Fibroblast of lung (primary cell): Measurements from ENCODE around the gene RPLP2. TPM values are rescaled to one million over a fixed set of nuclear protein-coding genes. Genes with fewer than 3 reads are reported as not detected.

ENCODE experiments used
- DNase-seq, 2 donors: peaks; one replicate each; pipeline versions ENCODE4 v3.0.0 to v3.0.0-alpha.2; 2010; ENCODE audit warnings: low read depth in 2 of 2
- H2AFZ ChIP-seq: 2 replicates; pipeline ENCODE4 v1.5.1; 2012; ENCODE audit warnings: low read length, control low read depth, inconsistent platforms
- H3K27ac ChIP-seq: 2 replicates; pipeline ENCODE4 v1.5.1; 2011; ENCODE audit warnings: low read length, control low read depth; ENCODE audit not compliant: insufficient read depth
- H3K27me3 ChIP-seq: 2 replicates; pipeline ENCODE4 v1.5.1; 2011; ENCODE audit warnings: mild to moderate bottlenecking, low read length; ENCODE audit not compliant: control insufficient read depth, insufficient read depth
- H3K36me3 ChIP-seq: 2 replicates; pipeline ENCODE4 v1.5.1; 2011; ENCODE audit warnings: low read length; ENCODE audit not compliant: control insufficient read depth, insufficient read depth
- H3K4me1 ChIP-seq: 2 replicates; pipeline ENCODE4 v1.5.1; 2011; ENCODE audit warnings: low read length; ENCODE audit not compliant: control insufficient read depth, insufficient read depth; ENCODE audit errors: extremely low read depth
- H3K4me2 ChIP-seq: 2 replicates; pipeline ENCODE4 v1.5.1; 2011; ENCODE audit warnings: low read length, control low read depth; ENCODE audit not compliant: insufficient read depth; ENCODE audit errors: extremely low read depth
- H3K4me3 ChIP-seq, 4 experiments: fragments of 200-600 bp in 1 of 4; sonication (generic) in 1 of 4; replicated peaks in 1 of 4; 2 replicates each; pipeline ENCODE4 v1.5.1; 2011 to 2016; ENCODE audit warnings: low read length in 4 of 4, low read depth in 3 of 4, mild to moderate bottlenecking in 3 of 4, control low read depth in 2 of 4, inconsistent platforms in 1 of 4, mixed read lengths in 1 of 4; ENCODE audit not compliant: insufficient read depth in 1 of 4; ENCODE audit errors: control extremely low read depth in 1 of 4
- H3K79me2 ChIP-seq: 2 replicates; pipeline ENCODE4 v1.5.1; 2012; ENCODE audit warnings: mild to moderate bottlenecking, low read length, inconsistent platforms; ENCODE audit not compliant: control insufficient read depth, insufficient read depth
- H3K9ac ChIP-seq: 2 replicates; pipeline ENCODE4 v1.5.1; 2011; ENCODE audit warnings: mild to moderate bottlenecking, low read length, control low read depth; ENCODE audit not compliant: insufficient read depth
- H3K9me3 ChIP-seq: 2 replicates; pipeline ENCODE4 v1.5.1; 2012; ENCODE audit warnings: low read depth, low read length; ENCODE audit not compliant: control insufficient read depth, insufficient read depth
- H4K20me1 ChIP-seq: 2 replicates; pipeline ENCODE4 v1.5.1; 2011; ENCODE audit warnings: low read length; ENCODE audit not compliant: control insufficient read depth, insufficient read depth; ENCODE audit errors: extremely low read depth
- CTCF ChIP-seq, 2 donors: IDR thresholded peaks in 1 of 2; conservative IDR thresholded peaks in 1 of 2; 1 replicate in 1 of 2; 2 replicates in 1 of 2; pipeline ENCODE4 v1.5.1; 2011 to 2012; ENCODE audit warnings: low read length in 2 of 2, control low read depth in 1 of 2, inconsistent platforms in 1 of 2, low read depth in 1 of 2, mild to moderate bottlenecking in 1 of 2
- EZH2 ChIP-seq: IDR thresholded peaks from 2 replicates; pipeline ENCODE4 v1.5.1; 2012; ENCODE audit warnings: low read length, control low read depth, mild to moderate bottlenecking; ENCODE audit errors: missing control alignments
- polyA plus RNA-seq, 2 donors: library from polyadenylated mRNA; depleted of rRNA in 1 of 2; stranded (reverse) in 1 of 2; unstranded in 1 of 2; fragments of >200 nt; gene quantifications; 2 replicates each; pipeline ENCODE4 v1.2.1, GENCODE V29; 2011 to 2012; ENCODE audit warnings: missing spikeins in 1 of 2
- total RNA-seq: library from RNA; depleted of rRNA; stranded (reverse); fragments of >200 nt; gene quantifications from 2 replicates; pipeline ENCODE4 v1.2.1, GENCODE V29; 2014

The RPLP2 gene
- total and polyA plus RNA-seq, 2 donors (not counting 1 experiment from before 2014, with no cell fraction given): 294 to 741 TPM

GRCh38 chr11:862081-862661 is 52.4 kb downstream of the RPLP2 start:
- Histone ChIP-seq H3K9ac (peak overlapping the region; percentile 16), H3K4me2 (no peak overlapping the region), H3K9me3 (no peaks in the 10 kb centered on the region), H3K79me2 (peaks cover 18% of the 10 kb centered on the region), H3K27ac (no peak overlapping the region), H3K4me3 (no peak overlapping the region), H2AFZ (no peak overlapping the region), H3K27me3 (no peaks in the 10 kb centered on the region), H3K36me3 (peaks cover 22% of the 10 kb centered on the region), H4K20me1 (no peaks in the 10 kb centered on the region), H3K4me1 (peaks cover 18% of the 10 kb centered on the region)
- DNase-seq: peak in 1 of 2 donors; percentile 41
- TF ChIP-seq EZH2 (no peak), CTCF (conservative IDR thresholded peaks at IDR 0.05 in 1 of 2, IDR thresholded peaks at IDR 0.05 in 1 of 2; ENCODE audit: low read depth in 1 of 2, low read length in 2 of 2) (no peak)

Other genes starting within 250 kb of the RPLP2 start
- gene LMNTD2, start 249.2 kb upstream of the RPLP2 start, total RNA-seq: 0.17 and 0.26 TPM in 2 replicates
- 0.05 and 0.08 TPM in 2 replicates for gene LMNTD2, start 249.2 kb upstream of the RPLP2 start, polyA plus RNA-seq
- 1.5 and 2.8 TPM in 2 replicates for gene RASSF7, start 249.0 kb upstream of the RPLP2 start, total RNA-seq
- 1.4 and 1.6 TPM in 2 replicates for gene RASSF7, start 249.0 kb upstream of the RPLP2 start, polyA plus RNA-seq
- 16.8 and 18.7 TPM in 2 replicates for gene PHRF1, start 233.5 kb upstream of the RPLP2 start, total RNA-seq
- gene PHRF1, start 233.5 kb upstream of the RPLP2 start, polyA plus RNA-seq: 5.9 and 9.7 TPM in 2 replicates
- gene IRF7, start 194.0 kb upstream of the RPLP2 start, total RNA-seq: 9.1 and 11.3 TPM in 2 replicates
- 1.3 and 1.6 TPM in 2 replicates for gene IRF7, start 194.0 kb upstream of the RPLP2 start, polyA plus RNA-seq
- not detected in 2 replicates for gene CDHR5, start 185.0 kb upstream of the RPLP2 start, total RNA-seq
- not detected in 2 replicates for gene CDHR5, start 185.0 kb upstream of the RPLP2 start, polyA plus RNA-seq
- gene SCT, start 182.8 kb upstream of the RPLP2 start, total RNA-seq: not detected in 2 replicates
- not detected in 2 replicates for gene SCT, start 182.8 kb upstream of the RPLP2 start, polyA plus RNA-seq
- gene DRD4, start 172.7 kb upstream of the RPLP2 start, total RNA-seq: 0.17 TPM in 1 of 2 replicates, not detected in the other
- gene DRD4, start 172.7 kb upstream of the RPLP2 start, polyA plus RNA-seq: not detected in 2 replicates
- gene DEAF1, start 114.7 kb upstream of the RPLP2 start, total RNA-seq: 28.2 and 38.3 TPM in 2 replicates
- gene DEAF1, start 114.7 kb upstream of the RPLP2 start, polyA plus RNA-seq: 9.7 and 14.4 TPM in 2 replicates
- gene TMEM80, start 114.2 kb upstream of the RPLP2 start, total RNA-seq: 7.4 and 10.6 TPM in 2 replicates
- gene TMEM80, start 114.2 kb upstream of the RPLP2 start, polyA plus RNA-seq: 8.0 and 15.3 TPM in 2 replicates
- 24.1 and 54.2 TPM in 2 replicates for gene EPS8L2, start 103.7 kb upstream of the RPLP2 start, total RNA-seq
- gene EPS8L2, start 103.7 kb upstream of the RPLP2 start, polyA plus RNA-seq: 17.0 and 18.4 TPM in 2 replicates
- 99.4 and 150 TPM in 2 replicates for gene TALDO1, start 62.5 kb upstream of the RPLP2 start, total RNA-seq
- gene TALDO1, start 62.5 kb upstream of the RPLP2 start, polyA plus RNA-seq: 136 and 189 TPM in 2 replicates
- gene GATD1, start 32.5 kb upstream of the RPLP2 start, total RNA-seq: 19.0 and 20.3 TPM in 2 replicates
- gene GATD1, start 32.5 kb upstream of the RPLP2 start, polyA plus RNA-seq: 13.9 and 14.7 TPM in 2 replicates
- gene CEND1, start 19.9 kb upstream of the RPLP2 start, total RNA-seq: 0.26 and 1.3 TPM in 2 replicates
- 0.25 and 0.71 TPM in 2 replicates for gene CEND1, start 19.9 kb upstream of the RPLP2 start, polyA plus RNA-seq
- 8.0 and 9.9 TPM in 2 replicates for gene SLC25A22, start 11.7 kb upstream of the RPLP2 start, total RNA-seq
- 10.4 and 19.9 TPM in 2 replicates for gene SLC25A22, start 11.7 kb upstream of the RPLP2 start, polyA plus RNA-seq
- 7.4 and 14.2 TPM in 2 replicates for gene PIDD1, start 4.7 kb upstream of the RPLP2 start, total RNA-seq
- 2.2 and 3.8 TPM in 2 replicates for gene PIDD1, start 4.7 kb upstream of the RPLP2 start, polyA plus RNA-seq
- 16.2 and 33.9 TPM in 2 replicates for gene PNPLA2, start 8.9 kb downstream of the RPLP2 start, total RNA-seq
- 16.2 and 17.0 TPM in 2 replicates for gene PNPLA2, start 8.9 kb downstream of the RPLP2 start, polyA plus RNA-seq
- 0.66 and 1.0 TPM in 2 replicates for gene CRACR2B, start 18.0 kb downstream of the RPLP2 start, total RNA-seq
- gene CRACR2B, start 18.0 kb downstream of the RPLP2 start, polyA plus RNA-seq: 0.11 and 0.82 TPM in 2 replicates
- 408 and 547 TPM in 2 replicates for gene CD151, start 23.0 kb downstream of the RPLP2 start, total RNA-seq
- gene CD151, start 23.0 kb downstream of the RPLP2 start, polyA plus RNA-seq: 711 and 748 TPM in 2 replicates
- gene POLR2L, start 32.6 kb downstream of the RPLP2 start, total RNA-seq: 106 and 196 TPM in 2 replicates
- 181 and 317 TPM in 2 replicates for gene POLR2L, start 32.6 kb downstream of the RPLP2 start, polyA plus RNA-seq
- 133 and 191 TPM in 2 replicates for gene TSPAN4, start 32.9 kb downstream of the RPLP2 start, total RNA-seq
- 102 and 133 TPM in 2 replicates for gene TSPAN4, start 32.9 kb downstream of the RPLP2 start, polyA plus RNA-seq
- 49.6 and 54.3 TPM in 2 replicates for gene CHID1, start 100.8 kb downstream of the RPLP2 start, total RNA-seq
- gene CHID1, start 100.8 kb downstream of the RPLP2 start, polyA plus RNA-seq: 59.9 and 68.4 TPM in 2 replicates
- gene AP2A2, start 115.9 kb downstream of the RPLP2 start, total RNA-seq: 19.8 and 21.6 TPM in 2 replicates
- 46.1 and 65.6 TPM in 2 replicates for gene AP2A2, start 115.9 kb downstream of the RPLP2 start, polyA plus RNA-seq
- not detected in 2 replicates for gene MUC6, start 226.8 kb downstream of the RPLP2 start, total RNA-seq
- not detected in 2 replicates for gene MUC6, start 226.8 kb downstream of the RPLP2 start, polyA plus RNA-seq